Keratinocyte (primary cell): ENCODE results near the gene EYS. TPM values are rescaled to one million over a fixed set of nuclear protein-coding genes. Genes with fewer than 3 reads are reported as not detected.

Experiments used
- DNase-seq: peaks from one replicate; pipeline ENCODE4 v3.0.0-alpha.2; 2011; ENCODE audit warnings: low read depth, missing footprints, low spot score
- FAIRE-seq: peaks from 2 replicates; lab custom pipeline; 2011; peaks lifted over from hg19 to GRCh38; lab: Jason Lieb, UNC
- H2AFZ ChIP-seq: 2 replicates; pipeline ENCODE4 v1.6.0; 2012; ENCODE audit warnings: low read length, control low read depth, inconsistent platforms; ENCODE audit not compliant: control insufficient read depth
- H3K27ac ChIP-seq: 2 replicates; pipeline ENCODE4 v1.5.1; 2011; ENCODE audit warnings: low read length; ENCODE audit not compliant: control insufficient read depth, insufficient read depth
- H3K27me3 ChIP-seq: 3 replicates; pipeline ENCODE4 v1.6.0; 2011; ENCODE audit warnings: low read length; ENCODE audit not compliant: control insufficient read depth, insufficient read depth; ENCODE audit errors: extremely low read depth
- H3K36me3 ChIP-seq, 2 experiments: 2 replicates in 1 of 2; 3 replicates in 1 of 2; pipeline ENCODE4 v1.5.1; 2011; ENCODE audit warnings: low read length in 2 of 2, mild to moderate bottlenecking in 1 of 2; ENCODE audit not compliant: control insufficient read depth in 2 of 2, insufficient read depth in 2 of 2; ENCODE audit errors: extremely low read depth in 1 of 2
- H3K4me1 ChIP-seq: 3 replicates; pipeline ENCODE4 v1.5.1; 2011; ENCODE audit warnings: low read length; ENCODE audit not compliant: control insufficient read depth, insufficient read depth; ENCODE audit errors: extremely low read depth
- H3K4me2 ChIP-seq: 3 replicates; pipeline ENCODE4 v1.6.0; 2011; ENCODE audit warnings: low read depth, low read length; ENCODE audit not compliant: control insufficient read depth, insufficient read depth; ENCODE audit errors: extremely low read depth
- H3K4me3 ChIP-seq, 3 experiments: fragments of 200-600 bp in 1 of 3; sonication (generic) in 1 of 3; 2 replicates in 2 of 3; 3 replicates in 1 of 3; pipeline ENCODE4 v1.5.1; 2011 to 2016; ENCODE audit warnings: low read length in 3 of 3, mild to moderate bottlenecking in 3 of 3, control low read depth in 2 of 3, inconsistent platforms in 1 of 3, low read depth in 1 of 3, mixed read lengths in 1 of 3, mixed run types in 1 of 3, moderate library complexity in 1 of 3; ENCODE audit not compliant: control insufficient read depth in 2 of 3, insufficient read depth in 2 of 3; ENCODE audit errors: extremely low read depth in 1 of 3
- H3K79me2 ChIP-seq: 2 replicates; pipeline ENCODE4 v1.6.0; 2012; ENCODE audit warnings: low read length; ENCODE audit not compliant: control insufficient read depth, insufficient read depth
- H3K9ac ChIP-seq: 3 replicates; pipeline ENCODE4 v1.6.0; 2011; ENCODE audit warnings: low read length; ENCODE audit not compliant: control insufficient read depth, insufficient read depth; ENCODE audit errors: extremely low read depth
- H3K9me1 ChIP-seq: 3 replicates; pipeline ENCODE4 v1.6.0; 2011; ENCODE audit warnings: low read length; ENCODE audit not compliant: control insufficient read depth, insufficient read depth; ENCODE audit errors: extremely low read depth
- H3K9me3 ChIP-seq: 2 replicates; pipeline ENCODE4 v1.5.1; 2012; ENCODE audit warnings: low read depth, low read length; ENCODE audit not compliant: control insufficient read depth
- H4K20me1 ChIP-seq: 3 replicates; pipeline ENCODE4 v1.6.0; 2011; ENCODE audit warnings: low read length; ENCODE audit not compliant: control insufficient read depth, insufficient read depth; ENCODE audit errors: extremely low read depth
- CTCF ChIP-seq, 3 experiments: IDR thresholded peaks in 1 of 3; conservative IDR thresholded peaks in 1 of 3; optimal IDR thresholded peaks in 1 of 3; 2 replicates in 2 of 3; 3 replicates in 1 of 3; pipeline versions ENCODE3 to v1.5.1; 2011; ENCODE audit warnings: low read length in 3 of 3, mild to moderate bottlenecking in 3 of 3, moderate library complexity in 2 of 3, control low read depth in 1 of 3, inconsistent platforms in 1 of 3; ENCODE audit not compliant: insufficient read depth in 2 of 3; ENCODE audit errors: extremely low read depth in 1 of 3
- EZH2 ChIP-seq: IDR thresholded peaks from one replicate; pipeline ENCODE4 v1.6.1; 2012; ENCODE audit warnings: inconsistent platforms, mild to moderate bottlenecking, low read length, moderate library complexity
- dilution Hi-C: fragments of 300-500 bp; cut with MboI; formaldehyde crosslinking; loops from one replicate; pipeline ENCODE4 v1.7.0; 2020; ENCODE audit warnings: low sequenced_read_pairs; ENCODE audit not compliant: extremely low pct_ligation_motif_present
- polyA plus RNA-seq, 5 experiments: library from polyadenylated mRNA; depleted of rRNA in 3 of 5; stranded (reverse) in 3 of 5; stranded (forward) in 1 of 5; unstranded in 1 of 5; fragments of >200 nt; gene quantifications; 1 replicate in 1 of 5; 2 replicates in 3 of 5; 3 replicates in 1 of 5; pipeline versions ENCODE4 v1.2.1 to v1.2.3, GENCODE V29; 2011 to 2012; ENCODE audit warnings: missing spikeins in 2 of 5, low read depth in 1 of 5, low replicate concordance in 1 of 5

EYS gene
- polyA plus RNA-seq, 1 donor (not counting 4 experiments of a cell fraction or from before 2014, with no cell fraction given) = 0.34 TPM

- Histone ChIP-seq H3K9ac (no peak overlapping the region), H3K4me1 (no peaks in the 10 kb centered on the region), H4K20me1 (no peaks in the 10 kb centered on the region), H3K4me3 (no peak overlapping the region), H3K36me3 (no peaks in the 10 kb centered on the region), H3K9me3 (no peaks in the 10 kb centered on the region), H3K79me2 (no peaks in the 10 kb centered on the region), H2AFZ (no peak overlapping the region), H3K27ac (no peak overlapping the region), H3K4me2 (no peak overlapping the region), H3K9me1 (no peaks in the 10 kb centered on the region), H3K27me3 (no peaks in the 10 kb centered on the region)
- DNase-seq (no peak), FAIRE-seq (no peak)
- dilution Hi-C loops = no loop called here
- no peak for TF ChIP-seq CTCF (optimal IDR thresholded peaks at IDR 0.05 in 1 of 3, IDR thresholded peaks at IDR 0.05 in 1 of 3, conservative IDR thresholded peaks at IDR 0.05 in 1 of 3; ENCODE audit: extremely low read depth in 1 of 3, insufficient read depth in 2 of 3, low read length in 3 of 3)
- no peak for TF ChIP-seq EZH2
Observed at GRCh38 chr6:65088575-65088974, 618.5 kb downstream of the EYS start.

- Histone ChIP-seq H3K27ac (no peak overlapping the region), H2AFZ (no peak overlapping the region), H4K20me1 (no peaks in the 10 kb centered on the region), H3K27me3 (no peaks in the 10 kb centered on the region), H3K9ac (no peak overlapping the region), H3K4me2 (no peak overlapping the region), H3K4me3 (no peak overlapping the region), H3K9me1 (no peaks in the 10 kb centered on the region), H3K9me3 (no peaks in the 10 kb centered on the region), H3K36me3 (no peaks in the 10 kb centered on the region), H3K4me1 (no peaks in the 10 kb centered on the region), H3K79me2 (no peaks in the 10 kb centered on the region)
- DNase-seq = no peak
- no peak for FAIRE-seq
- no peak for TF ChIP-seq EZH2
- TF ChIP-seq CTCF (optimal IDR thresholded peaks at IDR 0.05 in 1 of 3, IDR thresholded peaks at IDR 0.05 in 1 of 3, conservative IDR thresholded peaks at IDR 0.05 in 1 of 3; ENCODE audit: extremely low read depth in 1 of 3, insufficient read depth in 2 of 3, low read length in 3 of 3) = no peak
- dilution Hi-C loops = no loop called here
Observed at GRCh38 chr6:65081756-65082155, 625.3 kb downstream of the EYS start.
